ENCODE data around the gene AGBL1.

Gene AGBL1

DNA sequence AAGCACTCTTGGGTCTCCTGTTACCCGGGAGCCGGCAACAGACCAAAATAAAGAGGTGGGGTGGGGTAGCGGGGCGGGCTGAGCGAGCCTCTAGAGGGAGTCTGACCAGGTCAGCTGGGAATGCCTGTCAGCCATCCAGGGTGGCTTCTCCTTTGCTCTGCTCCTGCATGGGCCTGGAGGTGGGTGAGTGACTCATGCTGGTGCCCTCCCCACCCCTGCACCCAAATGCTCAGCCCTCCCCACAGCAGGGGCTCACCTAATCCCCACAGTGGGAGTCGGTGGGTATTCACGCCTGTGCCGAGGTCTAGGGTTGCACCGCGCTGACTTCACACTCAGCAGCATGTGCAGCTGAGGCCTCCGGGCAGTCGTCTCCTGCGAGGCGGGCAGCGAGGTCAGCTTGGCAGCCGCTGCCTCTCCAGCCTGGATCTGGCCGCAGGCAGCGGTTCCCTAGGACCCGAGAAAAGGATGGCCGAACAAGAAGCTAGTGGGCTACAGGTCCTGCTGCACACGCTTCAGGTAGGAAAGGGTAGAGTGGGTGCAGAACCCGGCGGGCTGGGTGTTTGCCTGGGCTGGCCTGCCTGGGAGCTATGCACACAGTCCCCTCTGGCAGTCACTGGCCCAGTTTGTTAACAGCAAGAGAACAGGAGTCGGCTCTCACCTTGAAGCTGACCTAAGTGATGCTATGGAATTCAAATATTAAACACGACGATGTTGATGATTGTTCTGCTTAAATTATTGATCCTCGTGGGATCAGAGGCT lies at the start of gene AGBL1:
Gene AGBL1 (plus strand): TSS at position 364 of the 759 bp plus-strand sequence.
- TF ChIP-seq ZNF274 (IDR thresholded peaks at IDR 0.05; ENCODE audit: low read depth, low read length) = no peak
- no peak within 1 kb of the TSS for H3K4me3 ChIP-seq (ENCODE audit: low read length)

DNA sequence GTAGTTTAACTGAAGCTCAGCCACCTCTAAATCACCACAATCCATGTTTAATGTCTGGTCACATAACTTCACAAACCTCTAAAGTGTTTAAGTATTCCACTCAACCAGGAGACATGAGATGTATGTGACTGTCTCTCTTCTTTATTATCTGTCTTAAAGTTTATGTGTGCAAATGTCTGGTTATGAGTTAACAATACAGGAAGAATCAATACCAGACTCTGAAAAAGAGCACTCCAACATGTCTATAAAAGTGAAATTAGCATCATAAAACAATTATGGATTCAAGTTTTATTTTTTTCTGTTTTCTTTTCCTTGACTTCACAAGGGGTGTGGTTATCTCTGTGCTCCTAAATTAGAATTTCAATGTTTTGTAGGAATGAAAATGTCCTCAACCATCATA lies 44.8 kb upstream of the AGBL1 start:
- TF ChIP-seq ZNF274 (IDR thresholded peaks at IDR 0.05; ENCODE audit: low read depth, low read length) = no peak
- no peak overlapping the region for H3K4me3 ChIP-seq (ENCODE audit: low read length)

DNA sequence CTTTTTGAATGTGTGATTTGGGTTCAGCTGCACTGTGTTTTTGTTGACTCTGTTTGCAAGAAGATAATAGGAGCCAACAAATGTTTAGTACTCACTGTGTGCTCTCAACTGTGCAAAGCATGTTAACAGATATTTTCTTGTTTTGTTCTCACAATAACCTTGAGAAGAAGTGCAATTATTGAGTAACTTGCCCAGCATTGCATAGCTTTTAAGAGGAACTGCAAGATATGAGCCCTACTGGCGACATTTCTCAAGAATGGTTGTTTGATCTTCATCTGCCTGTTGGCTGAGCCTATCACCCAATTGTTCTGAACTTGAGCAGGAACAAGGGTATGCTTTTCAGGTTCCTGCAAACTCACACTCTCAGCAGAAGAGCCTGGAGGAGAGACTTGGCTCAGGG lies 43.4 kb upstream of the AGBL1 start:
- no peak overlapping the region for H3K4me3 ChIP-seq (ENCODE audit: low read length)
- TF ChIP-seq ZNF274 (IDR thresholded peaks at IDR 0.05; ENCODE audit: low read depth, low read length) = no peak

DNA sequence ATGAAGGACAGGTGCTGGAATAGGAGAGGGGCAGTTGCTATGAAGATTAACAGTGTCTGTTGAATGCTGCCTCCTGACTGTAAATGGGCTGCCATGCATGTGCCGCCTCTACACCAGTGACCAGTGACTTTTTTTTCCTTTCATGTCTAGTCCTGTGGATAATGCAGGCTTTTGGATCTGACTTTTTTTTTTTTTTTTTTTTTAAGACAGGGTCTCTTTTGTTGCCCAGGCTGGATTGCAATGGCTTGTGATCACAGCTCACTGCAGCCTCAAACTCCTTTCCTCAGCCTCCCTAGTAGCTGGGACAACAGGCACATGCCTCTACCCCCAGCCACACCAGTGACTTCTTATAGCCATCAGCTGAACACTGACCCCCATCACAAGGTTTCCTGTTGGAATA lies 41.2 kb upstream of the AGBL1 start:
- no peak overlapping the region for H3K4me3 ChIP-seq (ENCODE audit: low read length)
- TF ChIP-seq ZNF274 (IDR thresholded peaks at IDR 0.05; ENCODE audit: low read depth, low read length) = no peak

DNA sequence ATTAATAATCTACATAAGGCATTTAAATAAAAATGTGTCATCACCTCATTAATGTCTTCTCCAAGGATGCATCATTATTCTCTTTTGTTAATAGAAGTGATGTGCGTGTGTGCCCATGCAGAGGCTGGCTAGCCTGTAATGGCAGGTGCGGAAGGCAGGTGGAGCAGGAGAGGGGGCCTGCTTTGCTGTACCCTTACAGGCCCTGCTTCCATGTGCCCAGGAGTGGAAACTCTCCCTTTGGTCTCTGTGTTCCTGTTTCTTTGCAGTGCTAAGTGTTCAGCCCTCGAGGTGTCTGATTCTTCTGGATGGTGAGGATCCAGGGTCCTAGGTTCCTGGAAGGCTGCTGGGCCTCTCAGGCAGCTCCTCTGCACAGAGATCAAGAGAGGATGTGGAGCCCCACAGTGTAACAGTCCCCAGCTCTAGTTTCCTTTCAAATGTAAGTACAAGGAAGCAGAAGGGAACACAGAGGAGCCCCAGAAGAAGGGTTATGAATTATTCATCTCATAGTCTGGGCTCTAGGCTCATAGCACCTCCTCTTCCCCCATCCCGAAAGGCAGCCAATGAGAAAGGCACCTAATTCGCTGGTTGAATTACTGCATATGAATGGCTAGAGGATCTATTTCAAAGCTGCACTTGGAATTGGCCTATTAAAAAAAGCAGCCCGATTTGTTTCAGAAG lies 39.2 kb upstream of the AGBL1 start:
- no peak for TF ChIP-seq ZNF274 (IDR thresholded peaks at IDR 0.05; ENCODE audit: low read depth, low read length)
- no peak overlapping the region for H3K4me3 ChIP-seq (ENCODE audit: low read length)

DNA sequence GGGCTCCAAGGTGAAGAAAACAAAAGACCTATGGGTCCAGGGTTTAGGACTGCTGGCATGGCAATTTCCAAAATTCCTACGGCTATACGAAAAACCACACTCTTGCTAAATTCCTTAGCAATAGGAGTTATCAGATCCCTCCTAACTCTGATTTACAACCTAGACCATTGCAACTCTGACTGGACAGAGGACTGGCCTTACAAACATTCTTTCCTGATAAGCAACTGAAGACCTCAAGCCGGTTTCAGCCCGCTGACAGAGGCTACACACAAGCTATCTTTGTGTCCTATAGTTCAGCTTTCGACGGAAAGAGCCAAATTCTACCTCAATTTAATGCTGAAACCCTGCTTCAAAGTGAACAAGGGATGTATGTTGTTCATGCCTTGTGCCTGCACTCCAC lies 38.3 kb upstream of the AGBL1 start:
- no peak overlapping the region for H3K4me3 ChIP-seq (ENCODE audit: low read length)
- TF ChIP-seq ZNF274 (IDR thresholded peaks at IDR 0.05; ENCODE audit: low read depth, low read length) = no peak

DNA sequence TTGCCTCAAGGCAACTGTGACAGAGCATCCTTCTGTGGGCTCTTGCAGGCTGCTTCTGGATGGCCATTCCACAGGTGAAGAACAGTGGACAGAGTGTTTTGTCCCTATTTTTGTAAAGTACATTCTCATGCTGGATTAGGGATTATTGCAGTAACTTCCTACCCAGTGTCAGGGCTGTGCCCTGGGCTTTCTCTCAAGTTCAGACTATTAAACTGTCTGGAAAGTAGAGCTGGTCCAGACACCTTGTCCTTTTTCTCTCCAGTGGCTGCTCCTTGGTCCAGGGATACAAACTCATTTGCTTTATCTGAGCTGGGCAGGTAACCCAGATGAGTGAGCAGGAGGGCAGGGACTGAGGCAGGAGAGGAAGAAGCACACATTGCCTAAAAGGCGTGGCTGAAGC lies 37.4 kb upstream of the AGBL1 start:
- no peak for TF ChIP-seq ZNF274 (IDR thresholded peaks at IDR 0.05; ENCODE audit: low read depth, low read length)
- H3K4me3 ChIP-seq (ENCODE audit: low read length) = no peak overlapping the region

DNA sequence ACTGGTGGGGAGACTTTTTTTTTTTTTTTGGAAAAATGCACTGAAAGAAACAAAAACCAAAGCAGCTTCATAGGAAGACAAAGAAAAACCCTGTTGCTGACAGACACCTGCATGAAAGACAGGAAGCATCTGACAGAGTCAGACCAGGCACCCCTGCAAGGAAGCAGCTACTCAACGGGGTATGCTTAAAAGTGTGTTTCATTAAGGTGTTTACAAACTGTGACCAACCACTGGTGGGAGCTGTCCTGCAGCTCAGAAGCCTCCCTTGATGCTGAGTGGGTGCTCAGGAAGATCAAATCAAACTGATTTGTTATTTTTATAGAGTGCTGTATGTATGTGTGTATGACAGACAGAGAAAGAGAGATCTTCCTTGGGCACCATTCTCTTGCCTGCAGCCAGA lies 34.7 kb upstream of the AGBL1 start:
- TF ChIP-seq ZNF274 (IDR thresholded peaks at IDR 0.05; ENCODE audit: low read depth, low read length) = no peak
- no peak overlapping the region for H3K4me3 ChIP-seq (ENCODE audit: low read length)

DNA sequence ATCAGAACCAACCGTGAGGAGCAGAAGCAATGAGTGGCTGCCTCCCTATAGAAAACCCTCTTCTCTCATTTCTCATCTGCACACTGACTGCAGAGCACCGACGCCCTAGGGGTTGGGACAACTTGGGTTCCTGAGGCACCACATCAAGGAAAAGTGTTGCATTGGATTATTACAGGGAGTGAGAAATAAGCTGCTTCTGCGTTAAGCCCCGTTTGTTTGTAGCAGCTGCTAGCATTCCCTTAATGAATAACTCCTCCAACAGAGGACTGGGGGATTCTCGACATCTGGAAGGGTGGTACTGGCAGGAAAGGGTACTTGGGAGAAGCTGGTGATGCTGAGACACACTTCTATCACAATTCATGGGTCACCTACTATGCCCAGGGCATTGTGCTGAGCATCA lies 25.3 kb upstream of the AGBL1 start:
- no peak overlapping the region for H3K4me3 ChIP-seq (ENCODE audit: low read length)
- TF ChIP-seq ZNF274 (IDR thresholded peaks at IDR 0.05; ENCODE audit: low read depth, low read length) = no peak

DNA sequence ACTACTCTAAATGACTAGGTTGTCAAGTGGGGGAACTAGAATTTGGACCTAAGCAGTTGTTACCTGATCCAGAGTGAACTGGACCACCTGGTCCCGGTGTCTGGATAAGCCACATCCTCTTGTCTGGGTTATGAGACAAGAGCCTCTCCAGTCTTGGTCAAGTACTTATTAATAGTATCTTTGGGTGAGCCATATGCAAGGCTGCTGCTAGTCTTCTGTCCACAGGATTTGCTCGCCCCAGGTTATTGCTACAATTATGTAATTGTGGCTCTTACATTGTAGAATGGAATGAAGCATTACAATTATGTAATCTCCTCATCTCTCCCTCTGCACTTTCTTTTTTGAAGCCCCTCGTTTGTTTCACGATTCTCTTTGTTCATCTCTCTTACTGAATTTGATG lies 24.0 kb upstream of the AGBL1 start:
- H3K4me3 ChIP-seq (ENCODE audit: low read length) = no peak overlapping the region
- TF ChIP-seq ZNF274 (IDR thresholded peaks at IDR 0.05; ENCODE audit: low read depth, low read length) = no peak

DNA sequence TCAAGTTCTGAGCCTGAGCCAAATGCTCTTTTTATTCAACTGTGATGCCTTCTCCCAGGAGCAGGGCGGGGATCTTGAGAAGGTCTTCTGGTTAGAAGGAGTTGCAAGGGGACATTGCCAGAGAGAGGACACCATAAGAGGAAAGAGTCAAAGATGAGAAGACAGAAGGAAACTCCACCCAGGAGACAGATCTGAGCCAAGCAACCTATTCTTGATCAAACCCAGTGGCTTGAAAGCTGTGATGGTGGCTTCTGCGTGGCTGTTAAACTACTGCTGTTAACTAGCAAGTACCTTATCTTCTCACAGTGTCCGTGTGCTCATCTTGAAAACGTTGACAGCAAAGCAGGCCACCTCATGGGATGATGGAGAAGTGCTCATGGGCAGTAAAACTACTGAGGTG lies 19.8 kb upstream of the AGBL1 start:
- no peak overlapping the region for H3K4me3 ChIP-seq (ENCODE audit: low read length)
- TF ChIP-seq ZNF274 (IDR thresholded peaks at IDR 0.05; ENCODE audit: low read depth, low read length) = no peak

DNA sequence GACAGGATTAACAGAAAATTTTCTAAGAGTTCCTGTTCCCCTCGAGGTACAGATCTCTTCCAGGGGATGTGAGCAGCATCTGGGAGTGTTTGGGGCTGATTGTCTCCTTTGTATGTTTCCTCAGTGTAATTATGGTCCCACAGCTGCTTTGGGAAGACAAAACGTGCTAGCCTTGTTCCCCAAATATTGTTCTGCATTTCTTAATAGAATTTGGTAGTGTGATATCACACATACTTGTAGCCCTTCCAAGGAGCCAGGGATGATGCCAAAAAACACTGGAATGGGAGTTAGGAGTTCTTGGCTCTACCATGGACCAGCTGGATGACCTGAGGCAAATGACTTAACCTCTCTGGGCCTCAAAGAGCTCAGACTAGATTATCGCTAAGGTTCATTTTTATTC lies 19.0 kb upstream of the AGBL1 start:
- TF ChIP-seq ZNF274 (IDR thresholded peaks at IDR 0.05; ENCODE audit: low read depth, low read length) = no peak
- H3K4me3 ChIP-seq (ENCODE audit: low read length) = no peak overlapping the region

DNA sequence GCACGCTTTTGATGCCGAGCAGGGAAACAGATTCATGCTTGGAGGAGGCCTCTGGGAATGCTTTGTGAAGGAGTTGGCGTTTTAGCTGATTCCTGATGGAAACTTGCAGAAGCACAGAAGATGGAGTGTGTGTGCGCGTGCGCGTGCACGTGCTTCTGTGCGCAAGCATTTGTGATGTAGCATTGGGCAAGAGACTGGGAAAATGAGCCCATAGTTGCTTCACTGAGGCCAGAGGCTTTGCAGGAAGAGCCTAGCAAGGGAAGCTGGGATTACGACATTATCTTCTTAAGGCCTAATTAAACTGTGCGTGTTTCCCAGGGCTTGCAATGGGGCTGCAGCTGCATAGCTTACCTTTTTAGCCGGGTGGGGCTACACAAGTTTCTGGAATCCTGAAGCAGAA lies 18.1 kb upstream of the AGBL1 start:
- H3K4me3 ChIP-seq (ENCODE audit: low read length) = no peak overlapping the region
- TF ChIP-seq ZNF274 (IDR thresholded peaks at IDR 0.05; ENCODE audit: low read depth, low read length) = no peak

DNA sequence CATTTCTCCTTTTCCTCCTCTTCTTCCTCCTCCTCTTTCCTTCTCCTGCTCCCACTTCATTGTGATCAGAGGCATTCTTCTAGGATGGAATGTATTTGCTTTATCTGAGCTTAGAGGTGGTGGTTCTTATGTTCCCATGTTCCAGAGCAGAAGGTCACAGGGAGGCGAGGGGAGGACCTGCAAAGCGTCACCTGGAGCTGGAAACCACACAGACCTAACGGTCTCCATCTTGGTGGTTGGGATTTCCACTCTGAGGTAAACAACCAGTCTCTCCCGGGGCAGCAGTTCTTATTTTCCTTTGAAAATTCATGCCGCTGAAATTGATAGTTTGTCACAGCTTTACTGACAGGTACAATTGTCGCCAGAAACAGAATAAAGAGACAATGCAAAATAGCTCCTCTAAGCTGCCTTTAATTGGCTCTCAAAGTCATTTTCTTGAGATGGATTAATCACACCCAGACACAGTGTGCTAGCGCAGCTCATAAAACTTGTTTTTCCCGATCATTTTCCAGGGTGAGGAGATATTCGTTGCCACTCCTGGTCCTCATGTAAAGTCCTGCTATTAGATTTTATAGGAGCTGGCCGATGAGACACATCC lies 16.9 kb upstream of the AGBL1 start:
- TF ChIP-seq ZNF274 (IDR thresholded peaks at IDR 0.05; ENCODE audit: low read depth, low read length) = no peak
- H3K4me3 ChIP-seq (ENCODE audit: low read length) = no peak overlapping the region

Measured in GM08714 (cell line).